WTC11 (cell line): Measurements from ENCODE around the gene ADAM12. TPM values are rescaled to one million over a fixed set of nuclear protein-coding genes. Genes with fewer than 3 reads are reported as not detected.

ENCODE experiments used
- ATAC-seq: fragments of 200-7000 bp; cut with Tn5 transposase; 2 replicates; pipeline ENCODE4 v1.10.0; 2021; ENCODE audit warnings: mild to moderate bottlenecking, moderate library complexity
- CTCF ChIA-PET: fragments of 300-600 bp; sonication (Branson Sonifier 250); formaldehyde crosslinking; loops from one replicate; lab custom pipeline; 2021; ENCODE audit warnings: antibody characterized with exemption; lab: Charles Lee
- POLR2A ChIA-PET: fragments of 350-600 bp; sonication (Branson Sonifier 250); formaldehyde crosslinking; loops from one replicate; lab custom pipeline; 2021; ENCODE audit warnings: antibody characterized with exemption; lab: Charles Lee
- DNase-seq: peaks from one replicate; pipeline ENCODE4 v3.0.0; 2021; ENCODE audit warnings: low spot score
- H3K27ac Mint-ChIP-seq: 2 replicates; pipeline ENCODE4 v1.8.0; 2021; ENCODE audit warnings: mixed read lengths
- H3K27me3 Mint-ChIP-seq: 2 replicates; pipeline ENCODE4 v1.8.0; 2021; ENCODE audit warnings: low read depth, mild to moderate bottlenecking, moderate library complexity, mixed read lengths
- H3K36me3 Mint-ChIP-seq: 2 replicates; pipeline ENCODE4 v1.8.0; 2021; ENCODE audit warnings: mixed read lengths
- H3K4me1 Mint-ChIP-seq: 2 replicates; pipeline ENCODE4 v1.8.0; 2022; ENCODE audit warnings: mixed read lengths
- H3K4me3 Mint-ChIP-seq: 2 replicates; pipeline ENCODE4 v1.8.0; 2021; ENCODE audit warnings: mild to moderate bottlenecking, moderate library complexity, mixed read lengths
- H3K9me3 Mint-ChIP-seq: 2 replicates; pipeline ENCODE4 v1.8.0; 2021; ENCODE audit warnings: mixed read lengths
- AR ChIP-seq: fragments of 250-450 bp; sonication (Bioruptor Pico); IDR thresholded peaks from 2 replicates; pipeline ENCODE4 v1.9.0; 2021; ENCODE audit warnings: mild to moderate bottlenecking
- ATF2 ChIP-seq: sonication (generic); formaldehyde crosslinking; IDR thresholded peaks from 2 replicates; pipeline ENCODE4 v1.8.1; 2022; ENCODE audit warnings: low read depth, missing genetic modification reagents, borderline replicate concordance
- CBFB ChIP-seq: sonication (generic); formaldehyde crosslinking; IDR thresholded peaks from 2 replicates; pipeline ENCODE4 v1.8.1; 2022; ENCODE audit warnings: mild to moderate bottlenecking, low read depth, missing genetic modification reagents
- EMX1 ChIP-seq: fragments of 250-450 bp; sonication (Bioruptor Pico); IDR thresholded peaks from 2 replicates; pipeline ENCODE4 v1.8.0; 2021; ENCODE audit warnings: mild to moderate bottlenecking
- FOXJ3 ChIP-seq: sonication (generic); formaldehyde crosslinking; IDR thresholded peaks from 2 replicates; pipeline ENCODE4 v1.9.0; 2021; ENCODE audit warnings: missing genetic modification reagents, mild to moderate bottlenecking, borderline replicate concordance
- FOXK1 ChIP-seq: sonication (generic); formaldehyde crosslinking; IDR thresholded peaks from 2 replicates; pipeline ENCODE4 v1.8.0; 2022; ENCODE audit warnings: mild to moderate bottlenecking, moderate library complexity, missing genetic modification reagents
- FOXP4 ChIP-seq: sonication (generic); formaldehyde crosslinking; IDR thresholded peaks from 2 replicates; pipeline ENCODE4 v1.8.0; 2022; ENCODE audit warnings: mild to moderate bottlenecking, missing genetic modification reagents
- MAX ChIP-seq: sonication (generic); formaldehyde crosslinking; IDR thresholded peaks from 2 replicates; pipeline ENCODE4 v1.8.0; 2022; ENCODE audit warnings: mild to moderate bottlenecking, missing genetic modification reagents
- MXD4 ChIP-seq: fragments of 250-450 bp; sonication (Bioruptor Pico); IDR thresholded peaks from 2 replicates; pipeline ENCODE4 v1.8.0; 2021; ENCODE audit warnings: mild to moderate bottlenecking, moderate library complexity, borderline replicate concordance
- NFATC4 ChIP-seq: fragments of 250-450 bp; sonication (Bioruptor Pico); IDR thresholded peaks from 2 replicates; pipeline ENCODE4 v1.9.0; 2021; ENCODE audit warnings: mild to moderate bottlenecking
- NFE2L1 ChIP-seq: sonication (generic); formaldehyde crosslinking; IDR thresholded peaks from 2 replicates; pipeline ENCODE4 v1.8.1; 2023; ENCODE audit warnings: missing genetic modification reagents
- NFYB ChIP-seq: sonication (generic); formaldehyde crosslinking; conservative IDR thresholded peaks from 2 replicates; pipeline ENCODE4 v1.8.0; 2022; ENCODE audit warnings: low read depth, missing genetic modification reagents
- SMAD4 ChIP-seq: sonication (generic); formaldehyde crosslinking; IDR thresholded peaks from 2 replicates; pipeline ENCODE4 v1.8.0; 2022; ENCODE audit warnings: mild to moderate bottlenecking, missing genetic modification reagents
- TEAD1 ChIP-seq: sonication (generic); formaldehyde crosslinking; IDR thresholded peaks from 2 replicates; pipeline ENCODE4 v1.8.0; 2022; ENCODE audit warnings: mild to moderate bottlenecking, missing genetic modification reagents
- USF2 ChIP-seq: sonication (generic); formaldehyde crosslinking; IDR thresholded peaks from 2 replicates; pipeline ENCODE4 v1.8.1; 2023; ENCODE audit warnings: mild to moderate bottlenecking, missing genetic modification reagents, moderate library complexity
- ZNF121 ChIP-seq: sonication (generic); formaldehyde crosslinking; IDR thresholded peaks from 2 replicates; pipeline ENCODE4 v1.8.0; 2023; ENCODE audit warnings: missing genetic modification reagents
- ZNF532 ChIP-seq: fragments of 250-450 bp; sonication (Bioruptor Pico); IDR thresholded peaks from 2 replicates; pipeline ENCODE4 v1.9.0; 2021; ENCODE audit warnings: mild to moderate bottlenecking, borderline replicate concordance
- total RNA-seq: library from RNA; stranded (reverse); gene quantifications from 3 replicates; pipeline ENCODE4 v1.2.3, GENCODE V29; 2021

The ADAM12 gene
- total RNA-seq, 1 experiment from 2014 or later = 0.22 TPM

GRCh38 chr10:126006906-126007305 is 381.4 kb downstream of the ADAM12 start:
- TF ChIP-seq NFATC4 (CRISPR knock-in tag) = no peak
- no peak for TF ChIP-seq ATF2
- no peak for TF ChIP-seq MAX (CRISPR knock-in tag)
- TF ChIP-seq FOXP4 (CRISPR knock-in tag) = no peak
- TF ChIP-seq USF2 (CRISPR knock-in tag) = no peak
- no peak for TF ChIP-seq EMX1 (CRISPR knock-in tag)
- no peak for TF ChIP-seq MXD4 (CRISPR knock-in tag)
- no peak for TF ChIP-seq NFE2L1 (CRISPR knock-in tag)
- no peak for TF ChIP-seq FOXK1
- TF ChIP-seq ZNF121 (CRISPR knock-in tag) = no peak
- TF ChIP-seq ZNF532 (CRISPR knock-in tag) = no peak
- TF ChIP-seq NFYB = no peak
- no peak for TF ChIP-seq TEAD1 (CRISPR knock-in tag)
- TF ChIP-seq FOXJ3 (CRISPR knock-in tag) = no peak
- no peak for TF ChIP-seq AR (CRISPR knock-in tag)
- TF ChIP-seq CBFB (CRISPR knock-in tag) = no peak
- TF ChIP-seq SMAD4 (CRISPR knock-in tag) = no peak
- ChIA-PET POLR2A (no interaction called here), CTCF (no interaction called here)
- Mint-ChIP-seq H3K27me3 (peaks cover 2% of the 10 kb centered on the region; the same call in 1 of the 2 replicates), H3K9me3 (peaks cover 4% of the 10 kb centered on the region), H3K4me1 (peaks cover 7% of the 10 kb centered on the region), H3K27ac (no peak overlapping the region), H3K4me3 (no peak overlapping the region), H3K36me3 (no peaks in the 10 kb centered on the region)
- ATAC-seq = no peak
- DNase-seq = no peak
